NK-92 treated with Interleukin-12 subunit alpha and Interleukin-12 subunit beta, amount 100 ng/mL, for 24 hours (cell line): ENCODE data around the gene HCRT.

Experiments
- DNase-seq: peaks from one replicate; lab custom pipeline; 2025; lab: John Stamatoyannopoulos, UW

HCRT gene

DNA sequence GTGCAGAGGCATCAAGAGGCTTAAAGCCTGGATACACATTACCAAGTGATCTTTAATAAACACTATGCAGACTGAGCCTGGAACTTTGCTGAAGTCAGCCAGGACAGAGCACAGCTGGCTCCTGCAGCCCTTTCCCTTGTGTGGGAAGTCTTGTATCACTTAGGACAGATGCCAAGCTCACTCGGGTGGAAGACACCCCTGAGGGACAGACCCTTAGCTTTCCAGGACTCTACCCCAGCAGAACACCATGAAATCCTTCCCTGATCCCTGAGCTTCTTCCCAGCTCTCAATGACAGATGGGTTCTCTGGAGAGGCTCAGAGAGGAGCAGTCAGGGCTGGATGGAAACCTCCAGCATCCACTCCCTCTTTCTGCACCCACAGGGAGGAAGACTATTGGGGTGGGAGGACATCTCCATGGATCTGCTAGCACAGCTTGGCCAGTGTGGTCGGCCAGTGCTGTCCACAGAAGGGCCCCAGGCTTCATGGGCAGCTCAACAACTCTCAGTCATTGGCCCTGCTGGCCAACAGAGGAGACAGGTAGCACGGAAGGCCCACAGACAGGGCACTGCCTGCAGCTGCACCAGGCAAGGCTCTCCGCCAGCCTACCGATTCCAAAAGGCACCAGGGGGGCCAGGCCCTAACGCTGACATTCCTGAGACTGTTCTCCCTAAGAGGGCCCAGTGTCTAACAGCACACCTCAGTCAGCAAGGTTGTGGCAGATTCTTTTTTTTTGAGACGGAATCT lies 46.3 kb downstream of the HCRT start:
- no peak for DNase-seq

DNA sequence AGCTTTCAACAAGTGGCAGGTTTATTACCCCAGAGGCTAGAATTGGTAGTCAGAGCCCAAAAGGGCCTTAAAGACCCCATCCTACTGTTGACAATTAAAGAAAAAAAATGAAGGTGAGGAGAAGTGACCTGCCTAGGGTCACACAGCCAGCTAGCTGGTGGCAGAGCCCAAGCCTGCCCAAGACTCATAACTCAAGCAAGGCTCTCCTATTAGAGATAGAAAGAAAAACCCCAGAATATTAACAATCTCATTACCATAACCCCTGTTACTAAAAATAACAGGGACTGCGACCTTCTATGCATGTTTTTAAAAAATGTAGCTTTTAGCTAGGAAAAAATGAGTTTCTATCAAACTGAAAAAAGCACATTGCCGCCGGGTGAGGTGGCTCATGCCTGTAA lies 48.6 kb downstream of the HCRT start:
- no peak for DNase-seq

DNA sequence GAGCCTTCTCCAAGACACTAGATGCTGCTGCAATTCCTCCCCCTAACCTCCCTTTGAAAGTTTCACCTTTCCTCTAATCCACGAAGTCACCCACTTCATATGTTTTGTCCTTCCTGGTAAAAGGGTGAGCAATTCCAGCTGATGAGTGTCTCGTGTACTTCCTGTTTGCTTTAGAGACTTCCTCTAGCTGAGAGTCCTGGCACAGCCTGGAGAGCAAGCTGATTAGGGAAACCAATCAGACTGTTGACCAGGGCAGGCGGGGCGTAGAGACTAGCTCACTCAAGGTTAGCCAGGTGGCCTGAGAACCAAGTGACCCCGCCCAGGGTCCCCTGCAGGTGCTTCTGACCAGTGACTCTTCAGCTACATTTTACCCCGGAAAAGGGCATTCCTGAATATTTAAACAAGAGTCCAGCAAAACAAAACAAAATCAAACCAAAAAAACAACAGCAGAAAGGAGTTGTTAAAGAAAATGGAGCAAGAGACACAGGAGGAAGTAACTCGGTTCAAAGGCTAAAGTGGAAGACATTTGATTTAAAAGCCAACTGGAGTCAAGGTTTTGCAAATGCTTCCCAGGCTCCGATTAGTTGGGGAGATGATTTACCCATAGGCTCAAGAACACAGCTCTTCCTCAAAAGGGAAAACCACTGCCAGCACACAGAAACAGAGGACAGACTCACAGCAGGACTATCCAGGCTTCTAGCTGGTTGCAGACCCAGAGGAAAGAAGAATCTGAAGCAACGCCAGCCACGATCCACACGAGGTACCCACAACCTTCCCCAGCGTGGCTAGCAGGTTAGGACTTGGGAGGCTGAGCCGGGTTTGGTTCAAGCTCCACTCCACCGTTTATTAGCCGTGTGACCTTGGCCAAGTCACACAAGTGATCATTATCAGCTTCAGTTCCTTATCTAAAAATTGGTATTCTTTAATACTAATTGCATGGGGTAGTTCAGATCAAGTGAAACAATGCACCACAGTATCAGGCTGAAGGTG lies 49.3 kb downstream of the HCRT start:
- DNase-seq, result no peak

DNA sequence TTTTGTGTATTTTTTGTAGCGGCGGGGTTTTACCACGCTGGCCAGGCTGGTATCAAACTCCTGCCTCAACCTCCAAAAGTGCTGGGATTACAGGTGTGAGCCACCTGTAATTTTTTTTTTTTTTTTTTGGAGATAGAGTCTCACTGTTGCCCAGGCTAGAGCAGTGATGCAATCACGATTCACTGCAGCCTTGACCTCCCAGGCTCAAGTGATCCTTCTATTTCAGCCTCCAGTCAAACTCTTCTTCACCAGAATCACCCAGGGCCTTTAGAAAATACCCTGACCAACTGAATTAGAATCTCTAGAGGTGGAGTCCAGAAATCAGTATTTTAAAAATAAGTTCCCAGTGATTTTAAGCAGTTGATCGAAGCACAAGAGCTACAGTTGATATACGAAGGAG lies 50.1 kb downstream of the HCRT start:
- DNase-seq, result no peak
